Activated T-cell treated with anti-CD3 and anti-CD28 coated beads for 4 hours (primary cell): ENCODE data around the gene PROCR.
"Not testable (repeated sequence)": the region's sequence is repeated elsewhere in the genome, so short reads cannot be mapped to it uniquely, and the experiment has no call there.

Experiments used
- DNase-seq: peaks from one replicate; pipeline ENCODE4 v3.0.0-alpha.2; 2020

Gene PROCR

DNA sequence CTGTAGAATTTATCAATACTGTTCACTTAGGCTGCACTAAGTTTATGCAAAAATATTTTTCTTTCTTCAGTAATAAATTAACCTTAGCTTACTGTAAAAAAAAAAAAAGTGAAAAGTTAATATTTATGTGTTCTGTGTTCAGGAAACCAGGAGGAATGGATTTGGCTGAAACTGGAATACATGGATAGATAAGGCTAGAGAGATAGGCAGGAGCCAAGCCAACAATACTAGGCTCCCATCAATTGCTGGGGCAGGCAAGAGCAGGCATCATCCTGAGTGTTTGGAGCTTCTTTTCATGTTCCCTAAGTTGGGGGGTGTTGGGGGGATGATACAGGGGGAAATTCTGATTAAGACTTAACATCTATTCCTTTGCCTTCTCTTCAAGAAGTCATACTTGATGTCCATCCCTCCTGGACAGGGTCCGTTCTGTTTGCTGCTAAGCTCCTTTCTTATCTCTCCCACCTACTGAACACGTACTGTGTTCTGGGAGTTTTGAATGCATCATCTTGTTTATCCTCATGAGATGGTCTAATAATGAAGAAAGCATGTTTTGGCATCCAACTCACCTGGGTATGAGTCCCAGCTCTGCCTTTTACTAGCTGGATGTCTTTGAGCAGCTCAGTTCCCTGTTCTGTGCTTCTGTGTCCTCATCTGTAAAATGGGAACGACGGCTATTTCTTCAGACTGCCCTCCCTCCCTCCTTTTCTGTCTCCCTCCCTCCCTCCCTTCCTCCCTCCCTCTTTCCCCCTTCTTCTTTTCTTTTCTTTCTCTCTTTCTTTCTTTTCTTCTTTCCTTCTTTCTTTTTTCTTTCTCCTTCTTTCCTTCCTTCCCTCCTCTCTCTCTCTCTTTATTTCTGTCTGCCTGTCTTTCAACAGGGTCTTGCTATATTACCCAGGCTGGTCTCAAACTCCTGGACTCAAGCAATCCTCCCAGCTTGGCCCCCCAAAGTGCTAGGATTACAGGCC is 6.4 kb upstream of the PROCR start:
- no peak for DNase-seq

DNA sequence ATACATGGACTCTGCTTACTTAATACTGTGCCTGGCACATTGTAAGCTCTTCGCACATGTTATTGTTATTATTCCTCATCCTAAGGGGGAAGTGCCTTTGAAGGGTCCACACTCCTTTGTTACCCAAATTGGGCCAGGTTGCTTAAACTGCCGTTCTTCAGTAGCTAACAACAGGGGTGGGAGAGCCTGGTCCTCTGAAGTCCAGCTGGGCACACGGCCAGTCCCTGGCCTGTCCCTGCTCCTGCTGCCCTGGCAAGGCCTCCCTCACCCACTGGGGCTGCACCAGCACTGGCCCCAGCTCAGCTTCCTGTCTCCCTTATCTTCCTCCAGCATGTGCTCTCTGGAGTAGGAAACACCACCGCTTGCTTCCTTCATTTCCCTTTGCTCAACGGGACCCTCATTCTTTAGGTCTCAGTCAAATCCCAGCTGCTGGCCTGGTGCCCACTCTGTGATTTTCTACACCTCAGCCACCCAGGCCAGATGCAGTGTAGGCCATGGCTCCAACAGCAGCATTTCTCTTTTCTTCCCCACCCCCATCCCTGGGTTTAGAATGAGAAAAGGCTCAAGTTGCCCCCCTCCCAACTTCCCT is 5.5 kb upstream of the PROCR start:
- DNase-seq: no peak

DNA sequence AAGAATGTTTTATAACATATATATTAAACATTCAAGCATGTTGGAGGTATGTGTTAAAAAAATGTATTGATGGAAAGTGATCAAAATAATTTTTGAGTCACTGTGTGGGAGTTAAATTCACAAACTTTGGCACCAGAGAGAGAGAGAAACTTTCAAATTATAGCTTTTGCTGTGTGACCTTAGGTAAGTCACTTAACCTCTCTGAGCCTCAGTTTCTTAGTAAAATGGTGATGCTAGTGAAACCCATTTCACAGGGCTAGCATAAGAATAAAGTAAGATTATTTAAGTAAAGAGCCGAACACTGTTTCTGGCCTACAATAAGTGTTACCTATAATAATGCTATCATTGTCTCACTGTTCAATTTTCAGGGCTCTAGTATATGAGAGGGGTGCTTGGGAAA is 4.1 kb upstream of the PROCR start:
- DNase-seq: no peak

DNA sequence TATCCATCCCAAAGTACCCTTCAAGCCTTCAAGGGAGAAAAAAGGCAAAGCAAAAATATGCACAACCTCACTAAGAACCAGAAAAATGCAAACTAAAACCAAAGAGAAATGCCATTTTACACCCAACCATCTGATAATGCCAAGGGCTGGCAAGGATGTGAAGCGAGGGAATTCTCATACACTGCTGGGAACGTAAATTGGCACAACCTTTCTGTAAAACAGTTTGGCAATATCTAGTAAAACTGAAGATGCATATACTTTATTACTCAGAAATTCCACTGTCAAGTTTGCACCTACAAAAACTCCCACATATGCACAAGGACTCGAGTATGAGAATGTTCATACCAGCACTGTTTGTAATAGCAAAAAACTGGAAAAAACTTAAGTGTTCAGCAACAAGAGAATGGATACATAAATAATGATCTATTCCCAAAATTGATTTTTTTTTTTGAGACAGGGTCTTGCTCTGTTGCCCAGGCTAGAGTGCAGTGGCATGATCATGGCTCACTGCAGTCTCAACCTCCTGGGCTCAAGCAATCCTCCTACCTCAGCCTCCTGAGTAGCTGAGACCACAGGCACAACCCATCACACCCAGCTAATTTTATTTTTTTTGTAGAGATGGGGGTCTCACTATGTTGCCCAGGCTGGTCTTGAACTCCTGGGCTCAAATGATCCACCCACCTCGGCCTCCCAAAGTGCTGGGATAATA is 3.0 kb upstream of the PROCR start:
- not testable (repeated sequence) for DNase-seq

DNA sequence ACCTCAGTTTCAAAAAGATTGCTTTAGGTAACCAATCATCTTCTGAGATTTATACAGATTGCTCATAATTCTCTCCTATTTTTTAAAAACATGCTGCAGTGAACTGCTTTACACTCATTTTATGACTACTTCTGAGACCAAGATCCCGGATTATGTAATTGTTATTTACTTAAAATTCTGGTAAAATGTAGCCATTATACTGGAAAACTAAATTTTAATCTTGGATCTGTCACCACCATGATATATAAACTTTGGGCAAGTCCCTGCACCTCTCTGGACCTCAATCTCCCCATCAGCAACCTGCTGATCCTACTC is 477 bp upstream of the PROCR start:
- DNase-seq: no peak

DNA sequence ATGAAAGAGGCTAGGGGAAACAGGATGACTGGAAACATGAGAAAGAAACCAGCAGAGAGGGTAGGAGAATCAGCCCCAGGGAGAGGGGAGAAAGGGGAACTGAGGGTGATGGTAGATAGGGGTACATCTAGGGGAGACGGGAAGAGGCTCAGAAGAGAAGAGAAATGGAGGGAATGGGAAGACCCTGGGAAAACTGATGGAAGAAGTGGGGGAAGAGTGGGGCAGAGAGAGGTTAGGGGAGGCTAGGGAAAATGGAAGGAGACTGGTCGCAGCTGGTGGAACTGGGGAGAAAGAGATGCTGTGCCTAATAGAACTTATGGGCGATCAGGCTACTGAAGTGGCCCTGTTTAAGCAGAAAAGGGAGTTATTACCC is 548 bp downstream of the PROCR start:
- no peak for DNase-seq

DNA sequence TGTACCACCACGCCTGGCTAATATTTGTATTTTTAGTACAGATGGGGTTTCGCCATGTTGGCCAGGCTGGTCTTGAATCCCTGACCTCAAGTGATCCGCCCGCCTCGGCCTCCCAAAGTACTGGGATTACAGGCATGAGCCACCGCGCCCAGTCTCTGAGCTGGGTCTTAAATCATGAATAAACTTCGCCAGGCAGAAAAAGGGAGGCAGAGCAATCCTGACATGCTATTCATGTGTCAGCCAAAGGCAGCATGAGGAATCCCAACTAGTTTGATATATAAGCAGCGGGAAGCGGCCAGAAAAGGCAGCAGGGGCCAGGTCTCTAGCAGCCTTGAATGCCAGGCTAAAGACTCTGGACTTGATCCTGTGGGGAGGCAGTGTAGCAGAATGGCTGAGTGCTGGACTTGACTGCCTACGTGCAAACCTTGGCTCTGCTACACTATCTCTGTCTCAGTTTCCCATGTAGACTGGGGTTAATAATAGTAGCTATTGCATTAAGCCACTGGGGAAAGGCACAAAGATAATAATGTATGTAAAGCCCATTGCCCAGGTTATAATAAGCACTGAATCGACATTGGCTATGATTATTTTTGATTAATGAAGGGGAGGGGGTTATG is 1.8 kb downstream of the PROCR start:
- DNase-seq: no peak

DNA sequence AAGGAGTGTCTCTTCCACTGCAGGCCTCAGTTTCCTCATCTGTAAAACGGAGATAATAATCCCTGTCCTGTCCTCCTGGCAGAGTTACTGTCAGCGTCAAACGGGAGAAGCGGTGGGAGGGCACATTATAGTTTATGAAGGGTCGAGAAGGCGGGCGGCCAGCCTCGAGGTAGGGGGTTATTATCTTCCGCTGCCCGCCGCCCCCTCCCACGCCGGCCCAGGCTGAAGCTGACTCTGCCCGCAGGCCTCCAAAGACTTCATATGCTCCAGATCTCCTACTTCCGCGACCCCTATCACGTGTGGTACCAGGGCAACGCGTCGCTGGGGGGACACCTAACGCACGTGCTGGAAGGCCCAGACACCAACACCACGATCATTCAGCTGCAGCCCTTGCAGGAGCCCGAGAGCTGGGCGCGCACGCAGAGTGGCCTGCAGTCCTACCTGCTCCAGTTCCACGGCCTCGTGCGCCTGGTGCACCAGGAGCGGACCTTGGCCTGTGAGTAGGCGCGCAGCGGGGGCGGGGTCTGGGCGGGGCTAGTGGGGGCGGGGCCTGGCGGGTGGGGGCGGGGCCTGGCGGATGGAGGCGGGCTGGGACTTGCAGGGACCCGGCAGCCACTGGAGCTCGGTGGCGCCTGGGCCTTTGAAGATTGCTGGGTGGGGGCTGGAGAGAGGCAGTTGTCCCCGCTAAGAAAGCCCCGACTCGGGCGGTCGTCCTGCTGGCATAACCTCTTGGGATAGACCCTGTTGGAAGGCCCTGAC is 2.8 kb downstream of the PROCR start:
- no peak for DNase-seq

DNA sequence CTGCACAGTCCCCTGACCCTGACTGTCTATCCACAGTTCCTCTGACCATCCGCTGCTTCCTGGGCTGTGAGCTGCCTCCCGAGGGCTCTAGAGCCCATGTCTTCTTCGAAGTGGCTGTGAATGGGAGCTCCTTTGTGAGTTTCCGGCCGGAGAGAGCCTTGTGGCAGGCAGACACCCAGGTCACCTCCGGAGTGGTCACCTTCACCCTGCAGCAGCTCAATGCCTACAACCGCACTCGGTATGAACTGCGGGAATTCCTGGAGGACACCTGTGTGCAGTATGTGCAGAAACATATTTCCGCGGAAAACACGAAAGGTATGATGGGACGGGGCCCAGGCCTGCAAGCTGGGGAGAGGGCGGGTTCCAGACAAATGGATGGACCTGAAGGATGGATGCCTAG is 4.3 kb downstream of the PROCR start:
- DNase-seq: no peak

DNA sequence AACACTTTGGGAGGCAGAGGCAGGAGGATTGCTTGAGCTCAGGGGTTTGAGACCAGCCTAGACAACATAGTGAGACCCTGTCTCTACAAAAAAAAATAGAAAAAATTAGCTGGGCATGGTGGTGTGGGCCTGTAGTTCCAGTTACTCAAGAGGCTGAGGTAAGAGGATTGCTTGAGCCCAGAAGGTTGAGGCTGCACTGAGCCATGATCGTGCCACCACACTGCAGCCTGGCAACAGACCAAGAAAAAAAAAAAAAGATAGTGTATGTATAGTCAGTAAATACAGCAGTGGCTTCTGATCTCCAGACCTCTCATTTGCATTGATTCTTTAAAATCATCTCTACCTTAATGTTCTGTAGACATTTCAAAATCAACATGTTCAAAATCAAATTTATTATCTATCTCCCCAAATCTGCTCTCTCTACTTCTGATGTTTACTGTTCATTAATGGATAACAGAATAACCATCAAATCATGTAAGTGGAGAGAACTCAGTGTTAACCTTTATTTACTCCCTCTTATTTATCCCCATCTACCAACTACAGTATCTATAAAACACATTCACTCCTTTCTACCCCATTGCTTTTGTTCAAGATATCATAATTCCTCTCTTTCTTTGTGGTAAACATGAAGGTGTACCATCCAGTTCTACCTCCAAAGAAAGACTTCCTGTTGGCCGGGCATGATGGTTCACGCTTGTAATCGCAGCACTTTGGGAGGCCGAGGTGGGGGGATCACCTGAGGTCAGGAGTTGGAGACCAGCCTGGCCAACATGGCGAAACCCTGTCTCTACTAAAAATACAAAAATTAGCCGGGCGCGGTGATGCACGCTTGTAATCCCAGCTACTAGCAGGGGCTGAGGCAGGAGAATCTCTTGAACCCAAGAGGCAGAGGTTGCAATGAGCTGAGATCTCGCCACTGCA is 7.7 kb downstream of the PROCR start:
- no peak for DNase-seq

DNA sequence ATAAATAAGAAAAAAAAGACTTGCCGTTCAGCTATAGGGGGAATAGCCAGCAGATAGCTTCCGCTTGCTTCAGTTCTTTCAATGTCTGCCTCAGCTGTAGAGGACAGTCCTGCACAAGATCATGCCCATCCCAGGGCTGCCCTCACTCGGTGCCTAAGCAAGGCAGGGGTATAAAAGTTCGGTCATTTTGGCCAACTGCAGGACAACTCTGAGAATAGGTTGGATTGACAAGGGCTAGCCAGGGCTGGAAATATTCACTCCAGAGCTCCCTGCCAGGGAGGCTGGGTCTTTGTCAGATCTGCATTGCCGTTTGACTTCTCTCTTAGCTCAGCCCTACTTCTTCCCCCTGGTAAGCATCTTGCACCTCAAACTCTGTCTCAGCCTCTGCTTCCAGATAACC is 8.4 kb downstream of the PROCR start:
- no peak for DNase-seq

DNA sequence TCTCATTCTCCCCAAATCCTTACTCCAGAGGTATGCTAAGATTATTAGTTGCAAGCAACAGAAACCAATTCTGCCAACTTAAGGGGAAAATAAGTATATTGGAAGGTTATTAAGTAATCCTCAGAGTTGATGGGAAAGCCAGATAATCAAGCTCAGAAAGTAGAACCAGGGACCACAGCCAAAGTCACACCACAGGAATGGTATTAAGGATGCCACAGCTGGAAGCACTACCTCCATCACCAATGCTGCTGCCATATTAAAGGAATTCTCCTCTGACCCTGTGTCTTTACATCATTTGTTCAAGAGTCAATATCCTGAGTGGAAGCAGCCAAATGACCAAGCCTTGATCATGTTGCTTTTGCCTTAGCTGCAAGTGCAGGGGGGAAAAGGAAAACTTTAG is 9.9 kb downstream of the PROCR start:
- no peak for DNase-seq

DNA sequence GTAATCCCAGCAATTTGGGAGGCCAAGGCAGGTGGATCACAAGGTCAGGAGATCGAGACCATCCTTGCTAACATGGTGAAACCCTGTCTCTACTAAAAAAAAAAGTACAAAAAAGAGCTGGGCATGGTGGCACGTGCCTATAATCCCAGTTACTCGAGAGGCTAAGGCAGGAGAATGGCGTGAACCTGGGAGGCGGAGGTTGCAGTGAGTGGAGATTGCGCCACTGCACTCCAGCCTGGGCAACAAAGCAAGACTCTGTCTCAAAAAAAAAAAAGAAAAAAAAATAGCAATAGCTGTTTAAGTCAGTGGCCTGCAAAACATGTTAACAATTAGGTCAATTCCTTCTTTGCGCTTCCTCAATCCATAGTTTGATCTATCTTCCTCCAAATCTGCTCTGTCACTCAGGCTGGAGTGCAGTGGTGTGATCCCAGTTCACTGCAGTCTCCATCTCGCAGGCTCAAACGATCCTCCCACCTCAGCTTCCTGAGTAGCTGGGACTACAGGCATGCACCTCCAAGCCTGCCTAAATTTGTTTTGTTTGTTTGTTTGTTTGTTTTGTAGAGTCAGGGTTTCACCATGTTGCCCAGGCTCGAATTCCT is 14.9 kb downstream of the PROCR start:
- DNase-seq: not testable (repeated sequence)

DNA sequence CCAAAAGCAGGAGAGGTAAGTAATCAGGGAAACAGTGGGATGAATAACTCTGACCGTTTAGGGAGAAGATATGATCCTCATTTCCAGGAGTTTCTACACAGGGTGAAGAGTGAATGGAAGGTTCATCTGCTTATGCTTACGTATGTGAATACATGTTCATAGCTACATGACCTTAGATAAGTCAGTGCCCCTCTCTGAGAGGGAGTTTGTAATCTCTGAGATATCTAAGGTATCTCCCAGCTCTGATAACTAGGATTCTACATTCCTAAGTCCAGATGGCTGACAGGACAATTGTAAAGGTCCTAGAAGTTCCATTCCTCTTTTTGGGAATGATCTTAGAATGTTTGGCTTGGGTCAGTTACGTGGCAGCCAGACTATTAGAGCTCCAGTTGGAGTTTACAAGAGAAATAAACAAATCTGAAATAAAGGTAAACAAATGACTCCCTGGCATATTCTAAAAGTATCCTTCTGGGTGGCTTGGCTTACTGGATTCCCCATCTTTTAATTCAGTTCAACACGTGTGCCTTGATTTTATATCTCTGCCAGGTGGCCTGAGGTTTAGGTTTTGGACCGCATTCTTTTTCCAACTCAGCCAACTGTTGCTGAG is 15.8 kb downstream of the PROCR start:
- DNase-seq: no peak

DNA sequence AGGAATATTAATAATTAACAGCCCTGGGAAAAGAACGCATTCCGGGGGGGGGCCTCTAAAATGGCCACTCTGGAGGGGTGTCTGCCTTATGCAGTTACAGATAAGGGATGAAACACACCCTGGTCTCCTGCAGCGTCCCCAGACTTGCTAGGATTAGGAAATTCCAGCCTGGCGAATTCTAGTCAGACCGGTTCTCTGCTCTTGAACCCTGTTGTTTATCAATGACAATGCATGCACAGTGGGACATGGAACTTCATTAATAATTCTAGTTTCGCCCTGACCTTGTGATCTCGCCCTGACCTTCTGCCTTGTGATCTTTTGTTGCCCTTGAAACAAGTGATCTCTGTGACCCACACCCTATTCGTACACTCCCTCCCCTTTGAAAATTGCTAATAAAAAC is 17.4 kb downstream of the PROCR start:
- DNase-seq: not testable (repeated sequence)

DNA sequence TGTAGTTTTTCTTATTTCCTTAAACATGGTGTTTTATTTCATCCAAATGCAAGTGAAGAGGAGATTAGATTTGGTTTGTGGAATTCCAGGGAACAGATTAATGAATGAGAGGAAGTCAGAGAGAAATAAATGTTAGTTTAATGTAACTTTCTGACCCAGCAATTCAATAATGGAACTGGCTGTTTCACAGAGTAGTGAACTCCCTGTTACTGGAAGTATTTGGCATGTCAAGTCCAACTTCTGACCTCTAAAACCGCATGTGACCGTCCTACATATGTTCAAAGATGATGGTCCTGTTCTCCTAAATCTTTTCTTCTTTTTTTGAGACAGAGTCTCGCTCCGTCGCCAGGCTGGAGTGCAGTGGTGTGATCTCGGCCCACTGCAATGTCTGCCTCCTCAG is 18.7 kb downstream of the PROCR start:
- no peak for DNase-seq

DNA sequence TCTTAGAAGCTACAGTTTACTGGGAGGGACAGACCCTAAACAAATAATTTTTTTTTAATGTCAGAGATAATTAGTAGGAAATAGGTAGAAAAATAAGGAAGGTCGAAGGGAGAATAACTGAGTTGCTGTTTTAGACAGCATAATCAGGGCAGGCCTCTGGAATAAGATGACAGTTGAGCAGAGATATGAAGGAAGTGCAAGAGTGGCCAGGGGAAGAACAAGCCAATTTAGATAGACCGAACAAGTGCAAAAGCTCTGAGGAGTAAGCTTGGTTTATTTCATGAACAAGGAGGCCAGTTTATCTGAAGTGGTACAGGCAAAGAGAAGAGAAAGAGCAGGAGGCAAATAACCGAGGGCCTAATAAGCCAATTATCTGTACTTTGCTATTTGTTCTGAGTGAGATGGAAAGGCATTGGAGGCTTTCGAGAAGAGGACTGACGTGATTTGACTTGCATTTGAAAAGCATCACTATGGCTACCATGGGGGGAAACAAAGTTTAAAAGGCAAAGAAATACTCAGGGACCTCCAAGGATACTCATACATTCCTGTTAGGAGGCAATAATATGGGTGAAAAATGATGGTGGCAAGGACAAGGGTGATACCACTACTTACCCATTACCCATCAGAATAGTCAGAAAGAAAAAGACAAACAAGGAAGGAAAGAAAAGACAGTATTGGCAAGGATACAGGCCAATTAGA is 19.7 kb downstream of the PROCR start:
- no peak for DNase-seq

DNA sequence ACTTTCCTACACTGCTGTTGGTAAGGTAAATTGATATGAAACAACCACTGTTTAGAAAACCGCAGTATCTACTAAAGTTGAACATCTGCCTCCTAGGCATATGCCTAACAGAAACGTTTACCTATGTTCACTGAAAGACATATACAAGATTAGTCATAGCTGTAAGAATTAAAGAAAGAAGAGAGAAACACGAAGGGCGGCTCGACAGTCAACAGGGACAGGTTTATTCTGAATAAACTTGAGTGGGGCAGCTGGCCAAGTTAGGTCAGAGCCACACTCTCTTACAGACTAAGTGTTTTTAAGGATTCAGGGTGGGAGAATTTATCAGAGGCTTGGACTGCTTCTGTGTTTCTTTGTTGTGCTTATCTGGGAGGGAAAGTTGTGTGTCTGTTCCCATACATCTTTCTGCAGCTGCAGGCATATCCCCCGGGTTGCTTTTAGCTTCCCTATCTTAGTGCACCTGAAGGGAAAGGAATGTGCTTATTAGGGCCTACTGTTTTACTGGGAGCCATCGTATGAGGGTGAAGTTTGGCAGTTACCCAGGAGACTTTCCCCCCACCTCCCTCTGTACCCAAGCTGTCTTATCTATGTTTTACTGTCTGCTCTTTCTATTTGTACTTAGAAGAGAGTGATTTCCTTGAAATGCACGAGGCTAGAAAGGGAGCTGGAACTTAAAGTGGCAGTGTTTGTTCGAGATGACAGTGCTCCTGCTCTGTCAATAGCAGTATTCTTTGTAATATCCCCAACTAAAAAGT is 20.4 kb downstream of the PROCR start:
- DNase-seq: no peak

DNA sequence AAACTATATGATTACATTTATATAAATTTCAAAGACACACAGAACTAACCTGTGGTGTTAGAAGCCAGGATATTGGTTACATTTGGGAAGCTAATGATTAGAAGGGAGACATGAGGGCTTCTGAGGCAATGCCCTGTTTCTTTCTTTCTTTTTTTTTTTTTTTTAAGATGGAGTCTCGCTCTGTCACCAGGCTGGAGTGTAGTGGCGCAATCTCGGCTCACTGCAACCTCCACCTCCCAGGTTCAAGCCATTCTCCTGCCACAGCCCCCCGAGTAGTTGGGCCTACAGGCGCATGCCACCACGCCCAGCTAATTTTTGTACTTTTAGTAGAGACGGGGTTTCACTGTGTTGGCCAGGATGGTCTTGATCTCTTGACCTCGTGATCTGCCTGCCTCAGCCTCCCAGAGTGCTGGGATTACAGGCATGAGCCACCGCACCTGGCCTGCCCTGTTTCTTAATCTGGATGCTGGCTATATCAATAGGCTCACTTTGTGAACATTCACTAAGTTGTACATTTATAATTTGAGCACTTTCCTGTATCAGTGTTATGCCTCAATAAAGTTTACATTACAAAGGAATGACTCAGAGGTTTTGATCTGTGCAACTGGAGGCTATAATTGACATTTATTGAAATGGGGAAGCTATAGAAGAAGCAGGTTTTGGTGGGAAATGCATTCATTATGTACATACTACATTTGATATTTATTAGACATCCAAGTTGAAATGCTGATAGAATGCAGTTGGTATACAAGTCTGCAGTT is 21.3 kb downstream of the PROCR start:
- DNase-seq: not testable (repeated sequence)
